SU-DHL-6 (cell line): ENCODE measurements around the gene NOVA1.

ENCODE experiments used
- H2AFZ ChIP-seq: fragments of 200-600 bp; sonication (generic); 2 replicates; pipeline ENCODE4 v1.6.1; 2014; ENCODE audit warnings: low read depth, mild to moderate bottlenecking, moderate library complexity, mixed read lengths, antibody characterized with exemption, low read length; ENCODE audit not compliant: severe bottlenecking
- H3F3A ChIP-seq: fragments of 200-600 bp; shearing (Covaris generic); 2 replicates; pipeline ENCODE4 v1.6.0; 2016; ENCODE audit warnings: antibody characterized with exemption, mild to moderate bottlenecking; ENCODE audit not compliant: insufficient read depth
- H3K27ac ChIP-seq: fragments of 200-600 bp; sonication (generic); 2 replicates; pipeline ENCODE4 v1.5.1; 2016; ENCODE audit warnings: low read depth, mild to moderate bottlenecking, low read length, moderate library complexity, mixed read lengths
- H3K27me3 ChIP-seq: fragments of 200-600 bp; sonication (generic), shearing (Covaris generic); 2 replicates; pipeline ENCODE4 v1.6.0; 2014; ENCODE audit warnings: mild to moderate bottlenecking, low read length
- H3K36me3 ChIP-seq: fragments of 200-600 bp; sonication (generic); 2 replicates; pipeline ENCODE4 v1.6.1; 2014; ENCODE audit warnings: mild to moderate bottlenecking, low read length, mixed read lengths
- H3K4me2 ChIP-seq: fragments of 300-600, 200-600 bp; shearing (Covaris generic), sonication (generic); 2 replicates; pipeline ENCODE4 v1.6.0; 2014; ENCODE audit warnings: low read length, low read depth, mild to moderate bottlenecking; ENCODE audit not compliant: poor library complexity, severe bottlenecking
- H3K4me3 ChIP-seq: fragments of 200-600 bp; sonication (generic); 2 replicates; pipeline ENCODE4 v1.5.1; 2014; ENCODE audit warnings: antibody characterized with exemption, low read length, mild to moderate bottlenecking, mixed read lengths; ENCODE audit not compliant: insufficient read depth, poor library complexity, severe bottlenecking
- H3K79me2 ChIP-seq: fragments of 200-600 bp; sonication (generic); 2 replicates; pipeline ENCODE4 v1.6.1; 2014; ENCODE audit warnings: mild to moderate bottlenecking, low read length, moderate library complexity; ENCODE audit not compliant: insufficient read depth
- H3K9ac ChIP-seq: fragments of 200-600 bp; sonication (generic); 2 replicates; pipeline ENCODE4 v1.7.0; 2014; ENCODE audit warnings: mild to moderate bottlenecking, low read length
- H3K9me2 ChIP-seq: fragments of 200-600 bp; sonication (generic); replicated peaks from 2 replicates; pipeline ENCODE4 v1.6.1; 2014; ENCODE audit warnings: low read length; ENCODE audit not compliant: insufficient read depth
- H3K9me3 ChIP-seq: fragments of 200-600 bp; sonication (generic); 2 replicates; pipeline ENCODE4 v1.6.1; 2014; ENCODE audit warnings: low read length, mixed read lengths; ENCODE audit not compliant: insufficient read depth
- H4K20me1 ChIP-seq: fragments of 200-600 bp; sonication (generic); 2 replicates; pipeline ENCODE4 v1.6.1; 2014; ENCODE audit warnings: low read depth, mild to moderate bottlenecking, antibody characterized with exemption, low read length, moderate library complexity, mixed read lengths
- EZH2phosphoT487 ChIP-seq: fragments of 200-600 bp; sonication (generic), shearing (Covaris generic); conservative IDR thresholded peaks from 2 replicates; pipeline ENCODE4 v1.6.1; 2018; ENCODE audit warnings: mild to moderate bottlenecking, antibody characterized with exemption, low read length, moderate library complexity, mixed read lengths
- TF ChIP-seq, protein P1 (sequence below): fragments of 200-600 bp; sonication (generic); IDR thresholded peaks from one replicate; pipeline ENCODE4 v1.5.1; 2017; ENCODE audit warnings: antibody characterized with exemption, mild to moderate bottlenecking, low read length, moderate library complexity; ENCODE audit not compliant: insufficient read depth, poor library complexity, severe bottlenecking

The NOVA1 gene

DNA sequence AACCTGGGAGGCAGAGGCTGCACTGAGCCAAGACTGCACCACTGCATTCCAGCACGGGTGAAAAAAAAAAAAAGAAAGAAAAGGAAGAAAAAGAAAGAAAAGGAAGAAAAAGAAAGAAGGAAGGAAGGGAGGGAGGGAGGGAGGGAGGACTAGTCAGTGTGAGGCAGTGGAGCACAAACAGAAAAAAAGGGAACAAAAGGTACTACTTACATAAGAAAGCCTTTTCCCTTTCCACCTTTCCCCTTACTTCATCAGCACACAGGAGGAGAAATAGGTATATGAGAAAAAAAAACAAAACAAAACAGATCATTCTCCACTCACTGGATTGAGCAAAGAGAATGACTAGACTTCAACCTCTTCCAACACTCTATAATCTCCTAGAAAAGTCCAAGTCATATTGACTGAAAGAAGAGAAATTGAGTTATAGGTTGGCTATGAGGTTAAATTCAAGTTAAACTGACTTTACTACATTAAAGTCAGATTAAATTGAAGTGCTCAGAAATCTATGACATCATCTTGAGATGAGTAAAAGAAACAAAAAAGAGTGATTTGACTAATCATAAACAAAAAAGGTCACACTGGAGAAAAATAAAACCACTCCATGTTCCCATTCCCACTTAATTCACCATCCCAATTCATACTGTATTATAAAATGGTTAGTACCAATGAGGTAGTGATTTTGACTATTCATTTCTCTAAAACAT lies 43.6 kb downstream of the NOVA1 start:
- Histone ChIP-seq H3K9me3 (peaks cover 9% of the 10 kb centered on the region; the same call in 1 of the 2 replicates), H2AFZ (no peak overlapping the region), H3K4me2 (no peak overlapping the region), H3K36me3 (no peaks in the 10 kb centered on the region), H3K9ac (no peak overlapping the region), H3K79me2 (no peaks in the 10 kb centered on the region), H3K27me3 (no peaks in the 10 kb centered on the region), H3K9me2 (no peaks in the 10 kb centered on the region), H3K27ac (no peak overlapping the region), H3F3A (no peaks in the 10 kb centered on the region), H3K4me3 (no peak overlapping the region), H4K20me1 (no peaks in the 10 kb centered on the region)
- TF ChIP-seq, protein P1, sequence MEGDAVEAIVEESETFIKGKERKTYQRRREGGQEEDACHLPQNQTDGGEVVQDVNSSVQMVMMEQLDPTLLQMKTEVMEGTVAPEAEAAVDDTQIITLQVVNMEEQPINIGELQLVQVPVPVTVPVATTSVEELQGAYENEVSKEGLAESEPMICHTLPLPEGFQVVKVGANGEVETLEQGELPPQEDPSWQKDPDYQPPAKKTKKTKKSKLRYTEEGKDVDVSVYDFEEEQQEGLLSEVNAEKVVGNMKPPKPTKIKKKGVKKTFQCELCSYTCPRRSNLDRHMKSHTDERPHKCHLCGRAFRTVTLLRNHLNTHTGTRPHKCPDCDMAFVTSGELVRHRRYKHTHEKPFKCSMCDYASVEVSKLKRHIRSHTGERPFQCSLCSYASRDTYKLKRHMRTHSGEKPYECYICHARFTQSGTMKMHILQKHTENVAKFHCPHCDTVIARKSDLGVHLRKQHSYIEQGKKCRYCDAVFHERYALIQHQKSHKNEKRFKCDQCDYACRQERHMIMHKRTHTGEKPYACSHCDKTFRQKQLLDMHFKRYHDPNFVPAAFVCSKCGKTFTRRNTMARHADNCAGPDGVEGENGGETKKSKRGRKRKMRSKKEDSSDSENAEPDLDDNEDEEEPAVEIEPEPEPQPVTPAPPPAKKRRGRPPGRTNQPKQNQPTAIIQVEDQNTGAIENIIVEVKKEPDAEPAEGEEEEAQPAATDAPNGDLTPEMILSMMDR, result no peak
- no peak for TF ChIP-seq EZH2phosphoT487

DNA sequence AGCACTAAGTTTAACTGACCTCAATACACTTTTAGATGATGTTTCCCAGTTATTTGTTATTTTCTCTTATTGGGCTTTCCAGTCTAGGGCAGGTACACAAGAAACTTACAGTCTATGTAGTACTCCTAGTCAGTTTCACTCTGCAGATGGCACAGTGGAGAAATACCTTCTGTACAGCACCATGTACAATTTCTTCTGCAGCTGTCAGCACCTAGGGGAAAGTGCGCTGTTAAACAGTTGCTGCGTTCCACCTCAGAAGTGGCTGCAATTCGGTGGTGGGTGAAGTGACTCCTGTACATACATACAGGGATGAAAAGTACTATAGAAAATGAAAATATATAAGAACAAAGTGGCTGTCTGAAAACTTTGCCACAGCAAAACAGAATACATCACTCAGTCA lies 48.3 kb downstream of the NOVA1 start:
- TF ChIP-seq, protein P1, result no peak
- TF ChIP-seq EZH2phosphoT487, result no peak
- Histone ChIP-seq H3K9ac (no peak overlapping the region), H3K27me3 (no peaks in the 10 kb centered on the region), H3K9me2 (no peaks in the 10 kb centered on the region), H3F3A (no peaks in the 10 kb centered on the region), H3K9me3 (no peaks in the 10 kb centered on the region; the same call in 1 of the 2 replicates), H3K4me2 (no peak overlapping the region), H3K27ac (no peak overlapping the region), H4K20me1 (no peaks in the 10 kb centered on the region), H3K4me3 (no peak overlapping the region), H3K36me3 (no peaks in the 10 kb centered on the region), H3K79me2 (no peaks in the 10 kb centered on the region), H2AFZ (no peak overlapping the region)

DNA sequence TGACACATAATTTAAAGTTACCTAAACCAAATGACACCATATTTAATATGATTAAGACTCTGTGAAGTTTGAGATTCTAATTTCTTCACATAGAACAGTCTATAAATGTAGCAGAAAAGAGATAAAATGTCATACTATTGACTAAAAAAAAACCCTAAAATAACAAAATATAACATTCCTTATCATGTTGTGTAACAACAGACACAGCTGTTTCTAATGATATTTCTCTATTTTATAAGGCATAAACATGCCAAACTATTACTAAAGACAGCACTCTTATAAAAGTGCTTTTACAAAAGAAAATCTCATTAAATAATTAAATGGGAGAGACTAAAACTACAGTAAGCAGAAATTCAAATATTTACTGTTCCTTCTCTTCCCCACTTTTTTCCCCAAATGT lies 49.4 kb downstream of the NOVA1 start:
- H3F3A ChIP-seq, result no peaks in the 10 kb centered on the region
- H3K27ac ChIP-seq, result no peak overlapping the region
- H3K27me3 ChIP-seq, result no peaks in the 10 kb centered on the region
- no peaks in the 10 kb centered on the region for H4K20me1 ChIP-seq
- H3K9me2 ChIP-seq, result no peaks in the 10 kb centered on the region
- no peaks in the 10 kb centered on the region for H3K36me3 ChIP-seq
- no peak overlapping the region for H2AFZ ChIP-seq
- H3K9ac ChIP-seq, result no peak overlapping the region
- no peak overlapping the region for H3K4me2 ChIP-seq
- no peak for TF ChIP-seq EZH2phosphoT487
- TF ChIP-seq, protein P1, result no peak
- H3K4me3 ChIP-seq, result no peak overlapping the region
- H3K79me2 ChIP-seq, result no peaks in the 10 kb centered on the region
- peaks cover 4% of the 10 kb centered on the region; the same call in 1 of the 2 replicates for H3K9me3 ChIP-seq
